ENCODE data around the gene MC5R.
"Not testable (repeated sequence)": the region's sequence is repeated elsewhere in the genome, so short reads cannot be mapped to it uniquely, and the experiment has no call there.

MC5R gene

DNA sequence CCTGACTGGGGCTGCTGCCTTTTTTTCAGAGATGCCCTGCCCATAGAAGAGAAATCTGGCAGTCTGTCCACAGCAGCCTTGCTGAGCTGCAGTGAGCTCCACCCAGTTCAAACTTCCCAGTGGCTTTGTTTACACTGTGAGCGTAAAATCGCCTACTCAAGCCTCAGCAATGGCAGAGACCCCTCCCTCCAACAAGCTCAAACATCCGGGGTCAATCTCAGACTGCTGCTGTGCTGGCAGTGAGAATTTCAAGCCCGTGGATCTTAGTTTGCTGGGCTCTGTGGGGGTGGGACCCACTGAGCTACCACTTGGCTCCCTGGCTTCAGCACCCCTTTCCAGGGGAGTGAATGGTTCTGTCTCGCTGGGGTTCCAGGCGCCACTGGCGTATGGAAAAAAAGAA lies 38.9 kb downstream of the MC5R start:
- not testable (repeated sequence) for DNase-seq

GRCh38 chr18:13868501-13869271 lies 44.7 kb downstream of the MC5R start:
- no peak for DNase-seq

DNA sequence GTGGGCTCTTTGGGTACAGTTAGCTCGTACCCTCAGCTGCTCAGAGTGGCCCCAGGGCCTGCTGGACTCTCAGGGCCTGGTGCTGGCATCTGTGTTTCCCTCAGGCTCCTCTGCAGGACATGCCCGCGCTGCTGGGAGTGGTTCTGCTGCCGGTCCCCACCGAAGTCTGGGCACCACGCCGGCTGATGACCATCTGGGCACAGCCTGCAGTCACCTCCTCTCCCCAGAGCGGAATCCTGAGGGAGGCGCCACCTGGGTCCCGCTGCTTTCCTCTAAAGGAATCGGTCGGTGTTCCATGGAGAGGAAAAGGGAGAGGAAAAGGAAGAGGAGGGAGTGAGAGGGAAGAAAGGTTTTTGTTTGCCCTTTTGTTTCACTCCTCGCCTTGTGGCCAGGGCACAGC lies 47.8 kb downstream of the MC5R start:
- no peak for DNase-seq

GRCh38 chr18:13872373-13872772 lies 48.4 kb downstream of the MC5R start:
- no peak for DNase-seq

- no peak for DNase-seq
Observed at GRCh38 chr18:13872932-13873331, 49.0 kb downstream of the MC5R start.

DNA sequence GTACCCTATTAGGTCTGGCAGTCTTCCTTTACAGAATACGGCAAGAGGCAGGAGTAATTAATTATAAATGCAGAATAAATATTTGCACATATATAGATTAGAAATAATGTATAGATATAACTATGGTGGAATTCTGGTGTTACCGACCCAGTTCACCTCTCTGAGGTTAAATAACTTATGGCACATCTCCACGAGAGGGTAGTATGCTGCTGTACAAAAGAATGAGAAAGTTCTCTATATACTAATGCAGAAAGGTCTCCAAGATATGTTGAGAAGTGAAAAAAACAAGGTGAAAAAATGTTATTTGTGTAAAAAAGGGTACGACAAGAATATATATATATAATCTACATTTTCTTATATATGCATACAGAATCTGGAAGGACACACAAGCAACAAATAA lies 50.6 kb downstream of the MC5R start:
- no peak for DNase-seq

Data from OCI-M1 (cell line).